Fibroblast of lung (primary cell): Measurements from ENCODE around the gene ZNF366.

Source experiments
- EZH2 ChIP-seq: IDR thresholded peaks from 2 replicates; pipeline ENCODE4 v1.5.1; 2012; ENCODE audit warnings: low read length, control low read depth, mild to moderate bottlenecking; ENCODE audit errors: missing control alignments
- TF ChIP-seq, protein P1 (sequence below), 2 donors: IDR thresholded peaks in 1 of 2; conservative IDR thresholded peaks in 1 of 2; 1 replicate in 1 of 2; 2 replicates in 1 of 2; pipeline ENCODE4 v1.5.1; 2011 to 2012; ENCODE audit warnings: low read length in 2 of 2, control low read depth in 1 of 2, inconsistent platforms in 1 of 2, low read depth in 1 of 2, mild to moderate bottlenecking in 1 of 2

DNA sequence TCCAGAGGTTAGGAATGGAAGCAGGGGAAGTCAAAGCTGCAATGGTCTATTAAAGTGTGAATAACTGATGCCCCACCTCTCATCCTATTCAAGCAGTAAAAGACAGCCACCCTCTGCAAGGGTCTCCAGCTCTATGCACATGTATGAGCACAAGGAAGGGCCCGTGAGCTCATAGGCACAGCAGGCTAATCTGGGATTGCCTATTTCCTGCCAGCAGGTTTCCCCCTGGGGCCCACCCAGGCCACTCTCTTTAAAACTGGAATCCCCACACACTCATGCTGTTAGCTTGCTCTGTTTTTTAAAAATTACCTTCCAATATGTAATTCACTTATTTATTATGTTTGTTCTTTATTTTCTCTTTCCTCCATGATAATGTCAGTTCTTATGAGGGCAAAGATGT, 48.7 kb upstream of the ZNF366 start:
- no peak for TF ChIP-seq EZH2
- TF ChIP-seq, protein P1, sequence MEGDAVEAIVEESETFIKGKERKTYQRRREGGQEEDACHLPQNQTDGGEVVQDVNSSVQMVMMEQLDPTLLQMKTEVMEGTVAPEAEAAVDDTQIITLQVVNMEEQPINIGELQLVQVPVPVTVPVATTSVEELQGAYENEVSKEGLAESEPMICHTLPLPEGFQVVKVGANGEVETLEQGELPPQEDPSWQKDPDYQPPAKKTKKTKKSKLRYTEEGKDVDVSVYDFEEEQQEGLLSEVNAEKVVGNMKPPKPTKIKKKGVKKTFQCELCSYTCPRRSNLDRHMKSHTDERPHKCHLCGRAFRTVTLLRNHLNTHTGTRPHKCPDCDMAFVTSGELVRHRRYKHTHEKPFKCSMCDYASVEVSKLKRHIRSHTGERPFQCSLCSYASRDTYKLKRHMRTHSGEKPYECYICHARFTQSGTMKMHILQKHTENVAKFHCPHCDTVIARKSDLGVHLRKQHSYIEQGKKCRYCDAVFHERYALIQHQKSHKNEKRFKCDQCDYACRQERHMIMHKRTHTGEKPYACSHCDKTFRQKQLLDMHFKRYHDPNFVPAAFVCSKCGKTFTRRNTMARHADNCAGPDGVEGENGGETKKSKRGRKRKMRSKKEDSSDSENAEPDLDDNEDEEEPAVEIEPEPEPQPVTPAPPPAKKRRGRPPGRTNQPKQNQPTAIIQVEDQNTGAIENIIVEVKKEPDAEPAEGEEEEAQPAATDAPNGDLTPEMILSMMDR (conservative IDR thresholded peaks at IDR 0.05 in 1 of 2, IDR thresholded peaks at IDR 0.05 in 1 of 2; ENCODE audit: low read depth in 1 of 2, low read length in 2 of 2) = no peak
